ENCODE results near the gene GAL3ST2.

The GAL3ST2 gene

GRCh38 chr2:241846406-241846805, 69.8 kb downstream of the GAL3ST2 start:
- no peak for TF ChIP-seq GATA2 (IDR thresholded peaks at IDR 0.05; ENCODE audit: low read depth, low read length)

- TF ChIP-seq GATA3 (IDR thresholded peaks at IDR 0.05; ENCODE audit: low read depth, low read length) (no peak), GATA2 (IDR thresholded peaks at IDR 0.05; ENCODE audit: low read depth, low read length) (no peak)
These were observed 72.4 kb downstream of the GAL3ST2 start for GRCh38 chr2:241848761-241849615.

GRCh38 chr2:241849616-241850543, 73.3 kb downstream of the GAL3ST2 start:
- TF ChIP-seq GATA3 (IDR thresholded peaks at IDR 0.05; ENCODE audit: low read depth, low read length) (no peak), GATA2 (IDR thresholded peaks at IDR 0.05; ENCODE audit: low read depth, low read length) (no peak)

- TF ChIP-seq GATA3 (IDR thresholded peaks at IDR 0.05; ENCODE audit: low read depth, low read length) (no peak), GATA2 (IDR thresholded peaks at IDR 0.05; ENCODE audit: low read depth, low read length) (no peak)
These were observed 74.1 kb downstream of the GAL3ST2 start for GRCh38 chr2:241850544-241851324.

- TF ChIP-seq GATA2 (IDR thresholded peaks at IDR 0.05; ENCODE audit: low read depth, low read length), result no peak
- TF ChIP-seq GATA3 (IDR thresholded peaks at IDR 0.05; ENCODE audit: low read depth, low read length), result no peak
These were observed 74.9 kb downstream of the GAL3ST2 start for GRCh38 chr2:241851325-241852115.

- TF ChIP-seq GATA2 (IDR thresholded peaks at IDR 0.05; ENCODE audit: low read depth, low read length) (no peak), GATA3 (IDR thresholded peaks at IDR 0.05; ENCODE audit: low read depth, low read length) (no peak)
These were observed 75.7 kb downstream of the GAL3ST2 start for GRCh38 chr2:241852116-241852980.

GRCh38 chr2:241852981-241853631, 76.5 kb downstream of the GAL3ST2 start:
- TF ChIP-seq GATA3 (IDR thresholded peaks at IDR 0.05; ENCODE audit: low read depth, low read length) (no peak), GATA2 (IDR thresholded peaks at IDR 0.05; ENCODE audit: low read depth, low read length) (no peak)

Data from SH-SY5Y (cell line).